HG03565 (cell line): ENCODE results near the gene SNURF.
"Not testable (repeated sequence)": the region's sequence is repeated elsewhere in the genome, so short reads cannot be mapped to it uniquely, and the experiment has no call there.

ENCODE experiments used
- ATAC-seq: cut with Tn5 transposase; IDR thresholded peaks from one replicate; pipeline ENCODE4 v1.9.1; 2021; ENCODE audit warnings: mild to moderate bottlenecking, moderate library complexity; ENCODE audit not compliant: unreplicated experiment

SNURF gene

GRCh38 chr15:24966364-24967103, 11.7 kb downstream of the SNURF start:
- ATAC-seq = no peak

DNA sequence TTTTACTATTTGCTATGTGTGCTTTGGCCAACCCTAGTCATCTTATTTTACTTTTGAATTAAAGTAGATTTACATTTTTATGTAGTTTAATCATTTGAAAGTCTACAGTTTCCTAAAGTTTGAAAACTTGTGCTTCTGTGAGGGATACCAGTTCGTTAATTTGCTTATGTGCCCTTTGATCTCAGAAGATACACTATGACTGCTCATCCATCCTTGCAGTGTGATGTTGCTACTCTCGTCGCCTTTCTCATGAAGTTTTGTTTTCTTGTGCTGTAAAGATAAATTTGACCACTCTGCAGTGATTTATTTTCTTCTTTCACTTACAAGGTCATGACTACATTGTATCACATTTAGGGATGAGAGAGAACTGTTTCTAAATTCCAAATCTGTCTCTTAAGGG, 16.3 kb downstream of the SNURF start:
- ATAC-seq = no peak

DNA sequence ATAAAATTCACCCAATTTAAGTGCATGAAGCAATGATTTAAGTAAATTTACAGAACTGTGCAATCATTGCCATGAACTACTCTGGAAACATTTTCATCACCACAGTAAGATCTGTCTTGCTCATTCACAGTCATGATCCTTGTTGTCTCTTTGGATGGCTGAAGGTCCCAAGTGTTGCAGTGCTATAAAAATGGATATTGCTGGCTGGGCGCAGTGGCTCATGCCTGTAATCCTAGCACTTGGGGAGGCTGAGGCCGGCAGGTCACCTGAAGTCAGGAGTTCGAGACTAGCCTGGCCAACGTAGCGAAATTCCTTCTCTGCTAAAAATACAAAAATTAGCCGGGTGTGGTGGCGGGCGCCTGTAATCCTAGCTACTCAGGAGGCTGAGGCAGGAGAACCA, 17.0 kb downstream of the SNURF start:
- ATAC-seq = no peak

DNA sequence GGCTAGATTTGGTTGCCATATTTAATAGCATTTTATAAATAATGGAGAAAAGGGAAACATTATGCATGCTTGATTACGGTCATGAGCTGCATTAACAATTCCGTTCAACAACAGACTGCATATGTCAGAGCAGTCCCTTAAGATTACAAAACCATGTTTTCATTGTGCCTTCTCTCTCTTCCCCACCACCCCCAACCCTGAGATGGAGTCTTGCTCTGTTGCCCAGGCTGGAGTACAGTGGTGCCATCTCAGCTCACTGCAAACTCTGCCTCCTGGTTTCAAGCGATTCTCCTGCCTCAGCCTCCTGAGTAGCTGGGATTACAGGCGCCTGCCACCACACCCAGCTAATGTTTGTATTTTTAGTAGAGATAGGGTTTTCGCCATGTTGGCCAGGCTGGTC, 17.9 kb downstream of the SNURF start:
- ATAC-seq = not testable (repeated sequence)

DNA sequence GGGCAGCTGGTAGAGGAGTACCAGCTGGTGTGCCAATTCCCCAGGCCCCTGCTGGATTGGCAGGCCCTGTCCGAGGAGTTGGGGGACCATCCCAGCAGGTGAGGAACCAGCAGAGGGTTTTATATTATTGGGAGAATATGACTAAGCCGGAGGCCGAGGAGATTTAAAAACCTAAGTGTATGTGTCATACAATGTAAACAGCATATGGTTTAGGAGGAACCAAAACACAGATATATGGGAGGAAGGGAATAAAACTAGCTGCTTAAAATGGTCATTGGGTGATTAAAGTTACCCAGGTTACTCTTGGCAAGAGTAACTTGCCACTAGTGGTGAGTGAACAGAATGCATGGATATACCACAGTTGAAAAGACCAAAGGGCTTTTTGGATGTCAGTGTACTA, 22.1 kb downstream of the SNURF start:
- ATAC-seq = no peak

- no peak for ATAC-seq
These were observed 22.9 kb downstream of the SNURF start for GRCh38 chr15:24977686-24978085.

- no peak for ATAC-seq
These were observed 30.4 kb downstream of the SNURF start for GRCh38 chr15:24985224-24985623.

- ATAC-seq = no peak
These were observed 31.9 kb downstream of the SNURF start for GRCh38 chr15:24986653-24987052.
